ENCODE data around the gene FAM181B.

Gene FAM181B

GRCh38 chr11:82720267-82721065, 13.2 kb downstream of the FAM181B start:
- peaks cover 7% of the 10 kb centered on the region for H3K27me3 ChIP-seq (ENCODE audit: insufficient read depth, poor library complexity, severe bottlenecking)
- no peak for DNase-seq (ENCODE audit: low read depth in 1 of 2, low spot score in 1 of 2)
- no peak overlapping the region for H3K4me3 ChIP-seq (replicated peaks; ENCODE audit: insufficient read depth, low read length)
- no peak overlapping the region for H3K27ac ChIP-seq (replicated peaks)
- TF ChIP-seq, protein P1, sequence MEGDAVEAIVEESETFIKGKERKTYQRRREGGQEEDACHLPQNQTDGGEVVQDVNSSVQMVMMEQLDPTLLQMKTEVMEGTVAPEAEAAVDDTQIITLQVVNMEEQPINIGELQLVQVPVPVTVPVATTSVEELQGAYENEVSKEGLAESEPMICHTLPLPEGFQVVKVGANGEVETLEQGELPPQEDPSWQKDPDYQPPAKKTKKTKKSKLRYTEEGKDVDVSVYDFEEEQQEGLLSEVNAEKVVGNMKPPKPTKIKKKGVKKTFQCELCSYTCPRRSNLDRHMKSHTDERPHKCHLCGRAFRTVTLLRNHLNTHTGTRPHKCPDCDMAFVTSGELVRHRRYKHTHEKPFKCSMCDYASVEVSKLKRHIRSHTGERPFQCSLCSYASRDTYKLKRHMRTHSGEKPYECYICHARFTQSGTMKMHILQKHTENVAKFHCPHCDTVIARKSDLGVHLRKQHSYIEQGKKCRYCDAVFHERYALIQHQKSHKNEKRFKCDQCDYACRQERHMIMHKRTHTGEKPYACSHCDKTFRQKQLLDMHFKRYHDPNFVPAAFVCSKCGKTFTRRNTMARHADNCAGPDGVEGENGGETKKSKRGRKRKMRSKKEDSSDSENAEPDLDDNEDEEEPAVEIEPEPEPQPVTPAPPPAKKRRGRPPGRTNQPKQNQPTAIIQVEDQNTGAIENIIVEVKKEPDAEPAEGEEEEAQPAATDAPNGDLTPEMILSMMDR (IDR thresholded peaks at IDR 0.05; ENCODE audit: insufficient read depth, low read length), result no peak
- TF ChIP-seq SPI1 (IDR thresholded peaks at IDR 0.05; ENCODE audit: borderline replicate concordance, low read depth) (no peak), GABPA (IDR thresholded peaks at IDR 0.05; ENCODE audit: low read depth) (no peak), REST (IDR thresholded peaks at IDR 0.05; ENCODE audit: insufficient replicate concordance, low read depth) (no peak), POLR2AphosphoS5 (IDR thresholded peaks at IDR 0.05; ENCODE audit: low read depth) (no peak)

DNA sequence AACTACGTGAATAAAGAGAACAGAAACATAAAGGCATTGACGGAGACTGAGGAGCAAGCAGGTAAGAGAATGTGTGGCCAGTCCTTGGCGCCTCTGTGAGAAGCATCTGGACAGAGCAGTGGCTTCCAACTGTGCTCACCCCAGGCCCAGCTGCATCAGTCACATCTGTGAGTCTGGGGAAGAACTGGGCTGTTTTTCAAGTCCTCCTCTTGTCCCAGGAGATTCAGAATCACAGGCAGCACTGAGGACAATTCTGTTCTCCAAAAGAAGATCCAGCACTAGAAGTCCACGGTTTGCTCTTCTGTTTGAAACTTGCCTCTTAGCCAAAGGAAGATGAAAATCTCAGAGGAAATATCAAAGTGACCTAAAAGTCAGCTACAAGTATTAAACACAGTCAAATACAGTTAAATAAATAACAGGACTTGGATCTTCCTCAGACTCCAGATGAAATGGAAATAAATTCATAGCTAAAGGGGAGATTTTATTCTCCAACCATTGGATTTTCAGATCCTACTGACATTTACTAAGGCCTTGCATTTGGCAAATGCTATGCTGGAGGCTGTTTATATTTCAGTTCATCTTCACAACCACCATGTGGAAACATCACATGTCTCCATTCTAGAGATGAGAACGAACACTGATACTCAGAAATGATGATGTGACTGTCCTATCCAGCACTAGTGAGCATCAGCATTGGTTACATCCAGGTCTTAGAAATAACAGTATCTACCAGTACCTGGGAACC, 14.1 kb downstream of the FAM181B start:
- H3K4me3 ChIP-seq (replicated peaks; ENCODE audit: insufficient read depth, low read length), result no peak overlapping the region
- TF ChIP-seq SPI1 (IDR thresholded peaks at IDR 0.05; ENCODE audit: borderline replicate concordance, low read depth) (no peak), REST (IDR thresholded peaks at IDR 0.05; ENCODE audit: insufficient replicate concordance, low read depth) (no peak), GABPA (IDR thresholded peaks at IDR 0.05; ENCODE audit: low read depth) (no peak), POLR2AphosphoS5 (IDR thresholded peaks at IDR 0.05; ENCODE audit: low read depth) (no peak)
- TF ChIP-seq, protein P1 (IDR thresholded peaks at IDR 0.05; ENCODE audit: insufficient read depth, low read length), result no peak

GRCh38 chr11:82718821-82719220, 14.8 kb downstream of the FAM181B start:
- no peak overlapping the region for H3K27ac ChIP-seq (replicated peaks)
- TF ChIP-seq, protein P1 (IDR thresholded peaks at IDR 0.05; ENCODE audit: insufficient read depth, low read length), result no peak
- TF ChIP-seq REST (IDR thresholded peaks at IDR 0.05; ENCODE audit: insufficient replicate concordance, low read depth) (no peak), POLR2AphosphoS5 (IDR thresholded peaks at IDR 0.05; ENCODE audit: low read depth) (no peak), SPI1 (IDR thresholded peaks at IDR 0.05; ENCODE audit: borderline replicate concordance, low read depth) (no peak), GABPA (IDR thresholded peaks at IDR 0.05; ENCODE audit: low read depth) (no peak)
- peaks cover 6% of the 10 kb centered on the region for H3K27me3 ChIP-seq (ENCODE audit: insufficient read depth, poor library complexity, severe bottlenecking)
- no peak for DNase-seq (ENCODE audit: low read depth in 1 of 2, low spot score in 1 of 2)
- H3K4me3 ChIP-seq (replicated peaks; ENCODE audit: insufficient read depth, low read length), result no peak overlapping the region

More for the DNA sequence above, 14.1 kb downstream of the FAM181B start:
- H3K27me3 ChIP-seq (ENCODE audit: insufficient read depth, poor library complexity, severe bottlenecking), result peaks cover 6% of the 10 kb centered on the region
- H3K27ac ChIP-seq (replicated peaks), result no peak overlapping the region
- no peak for DNase-seq (ENCODE audit: low read depth in 1 of 2, low spot score in 1 of 2)

Data from HL-60 (cell line).